ENCODE measurements around the gene UBE2S. TPM values are rescaled to one million over a fixed set of nuclear protein-coding genes. Genes with fewer than 3 reads are reported as not detected.

The UBE2S gene
- total and polyA plus RNA-seq, 10 of the 15 experiments (the other 5 are each of a cell fraction or from before 2014, with no cell fraction given), result 2.3 to 640 (median 127) TPM

- no peaks in the 10 kb centered on the region for H4K20me1 ChIP-seq (ENCODE audit: control insufficient read depth, insufficient read depth)
- H3K4me3 ChIP-seq, result no peak overlapping the region
- ATAC-seq (peak; percentile 44; the same call in 2 of the 3 replicates), FAIRE-seq (no peak), DNase-seq (ENCODE audit: low read depth, low spot score) (no peak)
- TF ChIP-seq EZH2 (IDR thresholded peaks at IDR 0.05; ENCODE audit: borderline replicate concordance, control insufficient read depth, low read depth, low read length) (0 out of 2 replicates have a peak, but pooled peaks have one; percentile 66), KDM1A (IDR thresholded peaks at IDR 0.05; ENCODE audit: borderline replicate concordance) (no peak), SREBF1 (IDR thresholded peaks at IDR 0.05; ENCODE audit: low read length) (no peak), LARP7 (IDR thresholded peaks at IDR 0.05) (no peak), SUZ12 (IDR thresholded peaks at IDR 0.05; ENCODE audit: unreplicated experiment) (peak; percentile 98)
- POLR2A ChIA-PET, result no interaction called here
- SMC1A ChIA-PET (ENCODE audit: uncharacterized antibody, unreplicated experiment), result no interaction called here
- no peak overlapping the region for H2AFZ ChIP-seq (ENCODE audit: control insufficient read depth, low read depth, low read length)
- H3K79me2 ChIP-seq (ENCODE audit: control insufficient read depth, insufficient read depth, low read length), result no peaks in the 10 kb centered on the region
- RAD21 ChIA-PET (ENCODE audit: unreplicated experiment), result no interaction called here
- no peaks in the 10 kb centered on the region for H3K9me3 ChIP-seq (replicated peaks; ENCODE audit: control insufficient read depth, insufficient read depth, low read length)
- CTCF ChIA-PET, result no interaction called here
- BruUV-seq (replicated peaks), result no TSS peak
- intact Hi-C loops (cut with micrococcal nuclease; ENCODE audit: unreplicated experiment), result no loop called here
- WGBS (ENCODE audit: insufficient coverage, insufficient replicate concordance, low lambda C conversion rate, missing lambda C conversion rate), result 12% methylated on average over 25 of the region's 59 CpGs
- H3K4me2 ChIP-seq (ENCODE audit: control insufficient read depth, insufficient read depth), result no peak overlapping the region
- no peak overlapping the region for H3K9ac ChIP-seq (ENCODE audit: control insufficient read depth, insufficient read depth, low read length)
- in situ Hi-C loops (cut with MboI), result no loop called here
- no peaks in the 10 kb centered on the region for H3K36me3 ChIP-seq (ENCODE audit: control insufficient read depth in 2 of 2, insufficient read depth in 2 of 2, low read length in 1 of 2)
- no peaks in the 10 kb centered on the region for H3K4me1 ChIP-seq (ENCODE audit: control insufficient read depth, insufficient read depth, low read length)
- no peak overlapping the region for H3K27ac ChIP-seq (ENCODE audit: control insufficient read depth, insufficient read depth)
- H3K27me3 ChIP-seq (replicated peaks in 1 of 2; ENCODE audit: control insufficient read depth in 2 of 2, insufficient read depth in 2 of 2, low read length in 1 of 2), result peaks cover 3 to 10% of the 10 kb centered on the region in 2 experiments
Observed at GRCh38 chr19:55369653-55370304, 37.8 kb downstream of the UBE2S start.

GRCh38 chr19:55368701-55369563, 38.7 kb downstream of the UBE2S start:
- FAIRE-seq, result no peak
- no peak overlapping the region for H3K9ac ChIP-seq (ENCODE audit: control insufficient read depth, insufficient read depth, low read length)
- RAD21 ChIA-PET (ENCODE audit: unreplicated experiment), result no interaction called here
- H3K27me3 ChIP-seq (replicated peaks in 1 of 2; ENCODE audit: control insufficient read depth in 2 of 2, insufficient read depth in 2 of 2, low read length in 1 of 2), result peaks cover 3 to 10% of the 10 kb centered on the region in 2 experiments
- TF ChIP-seq EGR1 (IDR thresholded peaks at IDR 0.05; ENCODE audit: borderline replicate concordance in 1 of 2, low read depth in 2 of 2, low read length in 2 of 2) (peak in 1 of 2 experiments; percentile 76; a peak in 2 of 3 replicates), SUZ12 (IDR thresholded peaks at IDR 0.05; ENCODE audit: unreplicated experiment) (peak; percentile 95), HDGF (IDR thresholded peaks at IDR 0.05) (no peak)
- H3K79me2 ChIP-seq (ENCODE audit: control insufficient read depth, insufficient read depth, low read length), result no peaks in the 10 kb centered on the region
- POLR2A ChIA-PET, result no interaction called here
- CTCF ChIA-PET, result interaction anchor here (0.7 kb wide), 2 partner anchors 15 to 135 kb away, joined by 3 read pairs; partner anchors contain the start of gene TMEM238
- SMC1A ChIA-PET (ENCODE audit: uncharacterized antibody, unreplicated experiment), result no interaction called here
- H3K9me3 ChIP-seq (replicated peaks; ENCODE audit: control insufficient read depth, insufficient read depth, low read length), result no peaks in the 10 kb centered on the region
- in situ Hi-C loops (cut with MboI), result no loop called here
- H3K4me1 ChIP-seq (ENCODE audit: control insufficient read depth, insufficient read depth, low read length), result no peaks in the 10 kb centered on the region
- BruUV-seq (replicated peaks), result no TSS peak
- whole genome bisulfite sequencing (ENCODE audit: insufficient coverage, insufficient replicate concordance, low lambda C conversion rate, missing lambda C conversion rate), result 20% methylated on average over 39 of the region's 54 CpGs
- H3K36me3 ChIP-seq (ENCODE audit: control insufficient read depth in 2 of 2, insufficient read depth in 2 of 2, low read length in 1 of 2), result no peaks in the 10 kb centered on the region
- no peak overlapping the region for H2AFZ ChIP-seq (ENCODE audit: control insufficient read depth, low read depth, low read length)
- intact Hi-C loops (cut with micrococcal nuclease; ENCODE audit: unreplicated experiment), result no loop called here
- no peaks in the 10 kb centered on the region for H4K20me1 ChIP-seq (ENCODE audit: control insufficient read depth, insufficient read depth)
- no peak for DNase-seq (ENCODE audit: low read depth, low spot score)
- peak; percentile 43; the same call in 2 of the 3 replicates for ATAC-seq
- H3K27ac ChIP-seq (ENCODE audit: control insufficient read depth, insufficient read depth), result no peak overlapping the region
- H3K4me3 ChIP-seq, result no peak overlapping the region
- 0 out of 2 replicates have a peak overlapping the region, but pooled peaks have one; percentile 17 for H3K4me2 ChIP-seq (ENCODE audit: control insufficient read depth, insufficient read depth)
